OCI-LY1 (cell line): ENCODE results near the gene LRRC57.

Source experiments
- EZH2 ChIP-seq: fragments of 200-600 bp; sonication (generic), shearing (Covaris generic); IDR thresholded peaks from 2 replicates; pipeline ENCODE4 v1.8.0; 2017; ENCODE audit warnings: borderline replicate concordance, mixed run types, mild to moderate bottlenecking, antibody characterized with exemption, low read length, moderate library complexity, mixed read lengths
- TF ChIP-seq, protein P1 (sequence below): fragments of 200-600 bp; sonication (generic), shearing (Covaris generic); IDR thresholded peaks from 2 replicates; pipeline ENCODE4 v1.5.1; 2017; ENCODE audit warnings: mild to moderate bottlenecking, antibody characterized with exemption, low read length, moderate library complexity, mixed read lengths

GRCh38 chr15:42594095-42594494, 45.5 kb upstream of the LRRC57 start:
- TF ChIP-seq, protein P1, sequence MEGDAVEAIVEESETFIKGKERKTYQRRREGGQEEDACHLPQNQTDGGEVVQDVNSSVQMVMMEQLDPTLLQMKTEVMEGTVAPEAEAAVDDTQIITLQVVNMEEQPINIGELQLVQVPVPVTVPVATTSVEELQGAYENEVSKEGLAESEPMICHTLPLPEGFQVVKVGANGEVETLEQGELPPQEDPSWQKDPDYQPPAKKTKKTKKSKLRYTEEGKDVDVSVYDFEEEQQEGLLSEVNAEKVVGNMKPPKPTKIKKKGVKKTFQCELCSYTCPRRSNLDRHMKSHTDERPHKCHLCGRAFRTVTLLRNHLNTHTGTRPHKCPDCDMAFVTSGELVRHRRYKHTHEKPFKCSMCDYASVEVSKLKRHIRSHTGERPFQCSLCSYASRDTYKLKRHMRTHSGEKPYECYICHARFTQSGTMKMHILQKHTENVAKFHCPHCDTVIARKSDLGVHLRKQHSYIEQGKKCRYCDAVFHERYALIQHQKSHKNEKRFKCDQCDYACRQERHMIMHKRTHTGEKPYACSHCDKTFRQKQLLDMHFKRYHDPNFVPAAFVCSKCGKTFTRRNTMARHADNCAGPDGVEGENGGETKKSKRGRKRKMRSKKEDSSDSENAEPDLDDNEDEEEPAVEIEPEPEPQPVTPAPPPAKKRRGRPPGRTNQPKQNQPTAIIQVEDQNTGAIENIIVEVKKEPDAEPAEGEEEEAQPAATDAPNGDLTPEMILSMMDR, result no peak
- no peak for TF ChIP-seq EZH2
